ENCODE data around the gene ACOT7.

The ACOT7 gene

DNA sequence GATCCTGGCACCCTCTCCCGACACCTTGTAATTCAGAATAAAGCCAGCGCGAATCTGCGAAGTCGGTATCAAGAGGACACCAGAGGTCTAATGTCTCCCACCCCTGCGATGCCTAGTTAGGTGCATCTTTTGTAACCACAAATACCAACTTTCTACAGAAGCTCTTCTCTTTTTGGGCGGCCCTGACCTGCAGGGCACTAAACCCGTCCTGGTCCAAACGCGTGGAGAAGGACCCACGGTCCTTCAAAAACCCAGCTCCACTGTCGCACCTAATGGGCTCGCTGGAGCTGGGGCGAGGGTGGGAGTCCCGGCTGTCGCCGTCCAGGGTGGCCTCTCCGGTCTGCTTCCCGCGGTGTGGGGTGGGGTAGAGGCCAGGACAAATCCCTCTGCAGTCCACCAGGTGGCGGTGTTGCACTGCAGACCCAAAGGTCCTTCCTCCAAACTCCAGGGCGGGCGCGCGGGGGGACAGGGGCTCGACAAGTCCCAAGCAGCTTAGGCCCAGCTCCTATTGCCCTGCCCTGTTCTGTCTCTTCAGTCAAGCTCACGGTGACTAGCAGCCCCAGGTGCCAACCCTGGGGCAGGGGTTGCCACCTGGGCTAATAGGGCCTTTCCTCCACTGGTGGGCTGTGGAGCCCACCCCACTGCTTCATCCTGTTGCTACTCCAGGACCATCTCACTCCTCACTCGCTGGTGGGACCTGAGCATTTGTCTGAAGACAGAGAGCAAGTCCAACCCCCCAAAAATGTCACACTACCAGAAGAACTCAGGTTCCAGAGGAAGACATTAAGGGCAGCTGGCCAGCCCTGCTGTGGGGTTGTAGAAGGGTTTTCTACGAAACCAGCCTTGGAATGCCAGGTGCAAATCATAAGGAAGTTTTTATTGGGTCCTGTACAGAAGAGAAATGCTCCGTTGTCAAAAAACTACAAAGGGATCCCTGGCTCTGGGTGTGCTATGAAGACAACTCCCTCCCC, 146.8 kb downstream of the ACOT7 start:
- no peak for TF ChIP-seq ZNF274 (IDR thresholded peaks at IDR 0.05; ENCODE audit: low read depth, low read length)
- no peak overlapping the region for H3K4me3 ChIP-seq (ENCODE audit: low read length)

DNA sequence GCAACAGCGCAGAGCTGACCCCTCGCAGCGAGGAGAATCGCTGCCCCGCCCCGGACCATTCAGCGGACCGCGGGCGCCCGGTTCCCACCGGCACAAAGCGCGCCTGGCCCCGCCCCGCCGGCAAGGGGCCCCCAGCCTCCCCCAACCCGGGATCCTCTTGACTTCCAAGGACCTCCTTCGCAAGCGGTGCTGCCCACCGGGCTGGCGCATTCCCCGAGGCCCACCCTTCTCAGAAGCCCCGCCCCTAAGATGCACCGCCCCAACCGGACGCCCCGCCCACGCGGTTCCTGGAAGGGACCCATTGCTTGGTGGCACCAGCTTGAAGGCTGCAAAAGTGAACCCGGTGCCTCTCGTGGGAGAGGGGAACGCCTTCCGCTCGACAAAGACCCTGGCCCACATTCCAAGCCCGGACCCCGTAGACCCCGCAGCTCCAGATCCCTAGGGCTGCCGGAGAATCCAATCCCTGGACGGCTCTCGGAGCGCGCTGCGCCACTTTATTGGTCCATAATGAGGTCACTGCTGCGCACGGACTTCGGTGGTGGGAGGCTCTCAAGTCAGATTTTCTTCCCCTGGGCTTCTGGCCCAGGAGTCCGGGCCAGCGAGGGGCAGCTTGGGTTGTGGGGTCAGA, 147.6 kb downstream of the ACOT7 start:
- TF ChIP-seq ZNF274 (IDR thresholded peaks at IDR 0.05; ENCODE audit: low read depth, low read length): no peak
- H3K4me3 ChIP-seq (ENCODE audit: low read length): no peak overlapping the region; the same call in 1 of the 2 replicates

DNA sequence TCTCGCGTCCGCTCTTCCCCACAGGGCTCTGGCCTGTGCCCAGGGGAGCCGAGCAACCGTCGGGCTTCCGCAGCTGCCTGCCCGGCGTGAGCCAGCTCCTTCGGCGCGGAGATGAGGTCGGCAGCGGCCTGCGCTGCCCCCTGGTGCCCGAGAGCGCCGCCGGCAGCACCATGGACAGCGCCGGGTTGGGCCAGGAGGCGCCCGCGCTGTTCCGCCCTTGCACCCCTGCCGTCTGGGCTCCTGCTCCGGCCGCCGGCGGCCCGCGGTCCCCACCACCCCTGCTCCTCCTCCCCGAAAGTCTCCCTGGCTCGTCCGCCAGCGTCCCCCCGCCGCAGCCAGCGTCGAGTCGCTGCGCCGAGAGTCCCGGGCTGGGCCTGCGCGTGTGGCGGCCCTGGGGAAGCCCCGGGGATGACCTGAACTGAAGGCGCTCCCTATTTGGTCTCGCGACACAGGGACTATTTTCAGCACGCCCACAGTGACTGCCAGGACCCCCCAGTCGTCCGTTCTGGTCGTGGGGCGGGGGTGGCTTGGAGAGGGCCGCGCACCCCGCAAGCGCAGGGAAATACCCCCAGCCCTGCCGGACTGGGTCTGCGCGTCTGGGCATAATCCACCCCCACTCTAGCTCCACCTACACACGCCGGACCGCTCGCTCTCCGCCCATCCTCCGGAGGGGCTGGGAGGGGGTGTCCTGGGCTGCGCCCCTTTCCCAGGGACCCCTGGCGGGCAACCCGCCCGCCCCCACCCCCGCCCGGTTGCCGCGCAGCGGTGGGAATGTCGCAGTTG, 148.3 kb downstream of the ACOT7 start:
- H3K4me3 ChIP-seq (ENCODE audit: low read length): peak overlapping the region; percentile 8; the same call in 1 of the 2 replicates
- TF ChIP-seq ZNF274 (IDR thresholded peaks at IDR 0.05; ENCODE audit: low read depth, low read length): no peak

DNA sequence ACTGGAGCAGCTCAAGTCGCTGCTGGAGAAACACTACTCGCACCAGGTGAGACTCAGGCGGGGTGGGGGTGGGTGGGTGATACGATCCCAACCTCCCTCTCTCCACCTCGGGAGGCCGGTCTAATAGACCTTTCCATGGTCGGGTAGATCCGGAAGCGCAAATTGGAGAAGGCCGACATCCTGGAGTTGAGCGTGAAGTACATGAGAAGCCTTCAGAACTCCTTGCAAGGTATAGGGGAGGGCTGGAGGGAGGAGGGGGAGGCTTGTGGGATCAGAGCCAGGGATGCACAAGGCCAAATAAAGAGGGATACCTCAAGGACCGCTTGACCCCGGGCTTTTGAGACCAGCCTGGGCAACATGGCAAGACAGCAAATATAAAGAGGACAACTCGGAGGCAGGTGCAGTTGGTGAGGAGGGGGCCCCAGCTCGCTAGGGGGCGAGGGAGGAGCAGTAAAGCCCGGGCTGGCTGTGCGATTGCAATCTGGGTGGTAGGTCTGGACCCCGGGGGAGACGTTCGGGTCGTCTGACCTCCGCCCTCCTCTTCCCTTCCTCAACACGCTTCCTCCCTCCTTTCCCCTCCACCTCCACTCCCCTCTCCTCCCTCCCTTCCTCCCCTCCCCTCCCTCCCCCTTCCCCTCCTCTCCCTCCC, 149.0 kb downstream of the ACOT7 start:
- TF ChIP-seq ZNF274 (IDR thresholded peaks at IDR 0.05; ENCODE audit: low read depth, low read length): no peak
- H3K4me3 ChIP-seq (ENCODE audit: low read length): no peak overlapping the region

DNA sequence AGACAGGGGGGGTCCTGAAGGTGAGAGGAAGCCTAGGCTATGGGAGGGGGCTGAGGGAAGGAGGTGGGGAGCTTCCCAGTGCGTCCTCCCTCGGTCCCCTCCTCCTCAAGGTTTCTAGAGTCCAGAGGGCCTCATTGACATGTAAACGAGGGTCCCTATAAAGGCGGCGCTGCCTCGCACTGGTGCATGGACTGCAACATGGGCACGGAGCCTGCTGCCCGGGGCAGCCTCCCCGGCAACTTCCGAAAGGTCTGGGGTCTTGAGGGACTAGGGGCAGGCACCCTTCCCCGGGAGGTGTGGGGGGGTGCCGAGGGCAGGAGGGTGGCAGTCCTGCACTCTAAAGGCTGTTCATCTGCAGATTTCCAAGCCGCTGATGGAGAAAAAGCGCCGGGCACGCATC, 149.6 kb downstream of the ACOT7 start, which contains the start of gene HES3:
Gene HES3 (plus strand): TSS at position 187 of the 400 bp plus-strand sequence. CDS start 187 bp downstream, at position 374.
- TF ChIP-seq ZNF274 (IDR thresholded peaks at IDR 0.05; ENCODE audit: low read depth, low read length): no peak

DNA sequence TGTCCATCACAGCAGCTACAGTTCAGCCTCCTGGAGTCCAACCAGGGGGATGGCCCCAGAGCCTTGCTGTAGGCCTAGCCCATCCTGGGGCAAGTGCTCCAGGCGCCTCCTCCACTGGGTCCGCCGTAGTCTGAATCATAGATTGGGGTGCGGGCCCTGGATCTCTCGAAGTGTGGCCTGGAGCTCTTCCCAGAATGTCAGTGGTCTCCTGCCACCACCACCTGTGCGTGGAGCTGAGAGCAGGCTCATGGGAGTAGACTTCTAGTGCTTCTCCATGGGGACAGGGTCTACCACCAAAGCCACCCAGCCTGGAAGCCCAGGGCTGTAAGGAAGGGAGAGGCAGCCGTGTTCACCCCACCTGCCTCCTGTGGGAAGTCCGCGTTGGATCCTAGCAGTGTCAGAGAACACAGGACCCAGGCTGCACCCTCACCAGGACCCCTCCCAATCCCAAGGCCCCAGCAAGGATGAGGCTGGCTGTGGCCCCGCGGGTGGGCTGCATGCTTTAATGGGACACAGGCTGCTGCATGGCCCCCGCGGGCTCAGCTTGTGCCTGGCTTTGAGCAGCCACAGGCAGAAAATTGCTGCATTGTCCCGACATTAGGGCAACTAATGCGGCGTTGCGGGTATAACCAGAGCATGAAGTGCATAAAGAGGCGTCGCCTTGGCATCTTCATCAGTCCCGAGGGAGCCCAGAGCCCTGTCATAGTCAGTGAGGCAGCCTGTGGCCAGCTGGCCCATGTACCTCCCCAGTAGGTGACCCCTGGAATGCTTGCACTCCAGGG, 150.3 kb downstream of the ACOT7 start:
- H3K4me3 ChIP-seq (ENCODE audit: low read length): no peak overlapping the region
- TF ChIP-seq ZNF274 (IDR thresholded peaks at IDR 0.05; ENCODE audit: low read depth, low read length): no peak

More for the DNA sequence above, 149.6 kb downstream of the ACOT7 start, which contains the start of gene HES3:
- H3K4me3 ChIP-seq (ENCODE audit: low read length): no peak within 1 kb of the TSS

DNA sequence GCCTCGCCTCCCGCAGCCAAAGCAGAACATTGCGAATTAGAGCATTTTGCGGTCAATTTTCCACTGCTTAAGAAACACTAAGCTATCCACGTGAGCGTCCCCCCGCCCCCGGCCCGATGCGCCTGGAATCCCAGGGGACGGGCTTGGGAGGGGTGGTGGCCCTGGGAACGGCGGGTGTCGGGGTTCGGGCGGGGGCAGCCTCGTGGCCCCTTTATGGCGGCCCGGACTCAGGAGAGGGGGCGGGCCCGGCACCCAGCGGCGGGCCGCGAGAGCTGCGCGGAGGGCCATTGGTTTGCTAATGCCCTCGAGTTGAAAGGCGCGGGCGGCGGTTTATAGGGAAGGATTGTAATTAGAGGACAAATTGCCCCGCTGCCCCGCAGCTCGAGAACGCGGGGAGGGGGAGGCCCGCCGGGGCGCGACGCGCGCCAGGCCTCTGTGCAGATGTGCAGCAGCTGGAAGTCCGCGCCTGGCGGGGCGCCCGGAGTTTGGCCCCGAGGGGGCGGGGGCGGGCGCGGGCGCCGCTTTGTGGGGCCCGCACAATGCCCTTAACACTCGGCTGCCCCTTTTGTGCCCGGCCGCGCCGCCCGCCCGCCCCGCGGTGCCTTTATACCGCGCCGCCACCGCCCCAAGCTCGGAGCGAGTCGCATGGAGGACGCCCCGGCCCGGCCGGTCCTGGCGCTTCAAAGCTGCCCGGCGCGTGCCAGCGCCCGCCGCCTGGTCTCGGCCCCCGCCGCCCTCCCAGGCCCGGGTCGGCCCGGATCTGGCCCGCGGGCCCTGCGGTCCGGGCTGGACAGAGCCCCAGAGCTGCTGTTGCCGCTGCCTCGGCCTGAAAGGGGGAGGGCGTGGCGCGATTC, 151.5 kb downstream of the ACOT7 start:
- H3K4me3 ChIP-seq (ENCODE audit: low read length): no peak overlapping the region
- TF ChIP-seq ZNF274 (IDR thresholded peaks at IDR 0.05; ENCODE audit: low read depth, low read length): no peak

DNA sequence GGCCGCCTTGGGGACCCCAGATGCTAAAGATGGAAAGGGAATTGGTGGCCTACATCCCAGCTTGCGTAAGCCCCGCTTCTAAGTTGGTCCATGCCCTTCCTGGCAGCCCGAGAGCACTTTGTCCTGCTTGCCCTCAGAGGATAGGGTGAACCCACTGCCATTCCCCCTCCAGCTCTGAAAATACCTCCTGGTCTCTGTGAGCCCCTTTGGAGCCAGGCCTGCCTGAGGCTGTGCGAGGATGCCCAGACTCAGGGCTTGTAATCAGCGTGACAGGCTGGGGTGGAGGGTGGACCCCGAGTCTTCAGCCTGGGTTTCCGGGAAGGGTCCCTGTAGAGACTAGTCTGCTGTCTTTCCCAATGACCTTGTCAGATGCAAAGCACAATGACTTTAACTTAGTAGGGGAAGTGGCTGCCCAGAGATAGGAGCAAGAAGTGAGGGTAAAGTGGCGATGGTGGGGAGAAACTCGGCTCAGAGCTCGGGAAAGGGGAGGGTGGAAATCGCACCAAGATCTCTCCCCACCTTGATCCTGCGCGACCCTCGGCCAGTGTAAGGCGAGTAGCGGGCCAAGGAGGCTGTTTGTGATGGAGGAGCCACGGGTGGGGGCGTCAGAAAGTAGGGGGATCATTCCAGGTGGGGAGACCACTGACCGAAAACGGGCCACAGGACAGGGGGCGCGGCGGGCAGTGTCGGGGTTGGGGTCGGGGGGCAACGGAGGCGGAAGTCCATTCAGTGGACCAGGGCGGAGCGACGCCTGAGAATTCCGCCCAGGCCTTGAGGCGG, 152.3 kb downstream of the ACOT7 start:
- TF ChIP-seq ZNF274 (IDR thresholded peaks at IDR 0.05; ENCODE audit: low read depth, low read length): no peak
- H3K4me3 ChIP-seq (ENCODE audit: low read length): no peak overlapping the region

DNA sequence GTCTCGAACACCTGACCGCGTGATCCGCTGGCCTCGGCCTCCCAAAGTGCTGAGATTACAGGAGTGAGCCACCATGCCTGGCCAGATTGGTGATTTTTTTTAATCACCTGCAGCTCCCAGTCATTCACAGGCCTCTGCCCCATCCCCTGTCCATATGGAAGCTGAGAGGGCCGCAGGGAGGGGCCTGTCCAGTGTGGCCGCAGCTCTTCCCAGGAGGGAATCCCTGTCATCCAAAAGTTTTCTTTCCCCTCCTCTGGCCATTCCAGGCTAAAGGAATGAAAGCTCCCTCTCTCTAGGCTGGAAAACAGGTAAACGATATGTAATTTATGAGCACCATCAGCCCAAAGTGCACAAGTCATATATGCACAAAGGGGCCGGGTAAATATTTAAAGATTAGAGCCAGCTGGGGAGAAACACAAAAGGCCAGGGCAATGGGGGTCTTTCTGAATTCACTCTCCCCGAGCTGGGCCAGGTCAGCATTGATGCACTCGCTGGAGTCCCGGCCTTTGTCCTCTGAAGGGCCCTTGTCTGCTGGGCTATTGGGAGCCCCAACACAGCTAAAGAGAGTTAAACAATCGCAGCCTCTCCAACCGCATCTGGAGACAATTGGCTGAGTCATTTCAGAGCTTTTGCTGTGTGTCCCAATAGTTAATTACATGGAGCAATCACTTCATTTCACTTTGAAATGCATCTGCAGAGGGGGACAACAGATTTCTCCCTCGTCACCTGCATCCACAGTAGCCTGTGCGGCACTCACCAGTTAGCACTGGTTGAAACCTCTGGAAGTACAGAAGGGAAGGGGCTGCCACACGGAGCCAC, 153.4 kb downstream of the ACOT7 start:
- no peak overlapping the region for H3K4me3 ChIP-seq (ENCODE audit: low read length)

DNA sequence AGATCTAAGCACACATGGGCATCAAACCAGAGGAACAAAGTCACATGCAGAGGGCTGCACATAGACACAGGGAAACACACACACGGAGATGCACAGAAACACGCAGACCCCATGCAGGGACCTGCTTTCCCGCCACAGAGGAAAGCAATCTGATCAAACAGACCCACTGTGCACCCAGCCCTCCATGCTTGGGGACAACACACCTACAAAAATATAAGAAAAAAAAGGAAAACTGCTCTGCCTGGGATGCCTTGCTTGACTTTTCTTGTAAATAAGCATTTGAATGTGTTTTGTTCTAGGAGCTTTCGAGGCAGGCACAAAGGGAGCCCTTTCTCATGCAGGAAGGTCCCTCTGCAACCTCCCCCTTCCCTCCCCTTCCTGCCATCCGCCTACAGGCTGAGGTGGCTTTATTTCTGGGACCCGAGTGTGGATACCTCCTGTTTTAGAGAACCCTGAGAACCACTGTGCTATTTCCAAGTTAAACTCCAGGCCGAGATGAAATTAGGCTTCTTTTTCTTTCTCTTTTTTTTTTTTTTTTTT, 154.3 kb downstream of the ACOT7 start:
- TF ChIP-seq ZNF274 (IDR thresholded peaks at IDR 0.05; ENCODE audit: low read depth, low read length): no peak
- no peak overlapping the region for H3K4me3 ChIP-seq (ENCODE audit: low read length)

More for the DNA sequence above, 153.4 kb downstream of the ACOT7 start:
- no peak for TF ChIP-seq ZNF274 (IDR thresholded peaks at IDR 0.05; ENCODE audit: low read depth, low read length)
